Lower leg skin (tissue), 4 donors: ENCODE measurements around the gene CTSS. TPM values are rescaled to one million over a fixed set of nuclear protein-coding genes. Genes with fewer than 3 reads are reported as not detected.
"Not testable (repeated sequence)": the region's sequence is repeated elsewhere in the genome, so short reads cannot be mapped to it uniquely, and the experiment has no call there.

Source experiments
- DNase-seq, 2 donors: peaks; one replicate each; pipeline ENCODE4 v3.0.0-alpha.2; 2019; ENCODE audit warnings: low spot score in 2 of 2
- H3K4me3 ChIP-seq: fragments of 200-600 bp; sonication (generic); 2 replicates; pipeline ENCODE4 v1.5.1; 2017; ENCODE audit warnings: mild to moderate bottlenecking, low read depth; ENCODE audit not compliant: poor library complexity, severe bottlenecking
- POLR2A ChIP-seq, 2 donors: fragments of 450-650 bp; IDR thresholded peaks; one replicate each; pipeline ENCODE4 v1.6.1; 2016 to 2017; ENCODE audit warnings: antibody characterized with exemption in 2 of 2, mild to moderate bottlenecking in 1 of 2, moderate library complexity in 1 of 2
- WGBS, 2 donors: methylation state at CpG; one replicate each; pipeline ENCODE4 v1.1.5; 2018; 5-methylcytosine and 5-hydroxymethylcytosine counted together
- intact Hi-C: fragments of 100-400 bp; cut with DNase I; formaldehyde crosslinking; loops from one replicate; pipeline ENCODE4 v1.15.0; 2023; ENCODE audit warnings: low total_unique reads
- total RNA-seq, 4 donors: library from RNA; depleted of rRNA; stranded (reverse); fragments of >200 nt; gene quantifications; one replicate each; pipeline ENCODE4 v1.1.0, GENCODE V29; 2016
- TF ChIP-seq, protein P1 (sequence below), 3 donors: fragments of 450-650 bp; IDR thresholded peaks; one replicate each; pipeline ENCODE4 v1.5.1; 2016; ENCODE audit warnings: antibody characterized with exemption in 3 of 3, mild to moderate bottlenecking in 3 of 3, moderate library complexity in 2 of 3

CTSS gene
- total RNA-seq, 4 donors from 2014 or later: 11.4 to 33.4 (median 19.9) TPM

DNA sequence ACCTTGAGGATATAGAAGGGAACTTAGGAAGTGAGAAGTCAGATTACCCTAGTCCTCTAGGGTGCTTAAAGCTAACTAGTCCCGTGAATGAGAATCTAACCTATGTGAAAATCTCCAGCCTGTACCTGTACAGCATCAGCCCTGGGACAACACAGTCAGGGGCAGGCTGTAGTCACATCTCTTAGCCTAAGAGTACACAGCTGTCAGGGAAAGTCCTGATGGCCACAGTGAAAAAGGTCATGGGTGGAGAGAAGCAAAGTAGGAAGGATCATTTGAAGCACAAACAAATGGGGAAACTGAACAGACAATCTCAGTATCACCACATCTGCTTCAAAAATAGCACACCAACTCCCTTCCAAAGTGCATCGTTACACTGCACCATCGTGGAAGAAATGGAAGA, 30.8 kb upstream of the CTSS start:
- TF ChIP-seq, protein P1, sequence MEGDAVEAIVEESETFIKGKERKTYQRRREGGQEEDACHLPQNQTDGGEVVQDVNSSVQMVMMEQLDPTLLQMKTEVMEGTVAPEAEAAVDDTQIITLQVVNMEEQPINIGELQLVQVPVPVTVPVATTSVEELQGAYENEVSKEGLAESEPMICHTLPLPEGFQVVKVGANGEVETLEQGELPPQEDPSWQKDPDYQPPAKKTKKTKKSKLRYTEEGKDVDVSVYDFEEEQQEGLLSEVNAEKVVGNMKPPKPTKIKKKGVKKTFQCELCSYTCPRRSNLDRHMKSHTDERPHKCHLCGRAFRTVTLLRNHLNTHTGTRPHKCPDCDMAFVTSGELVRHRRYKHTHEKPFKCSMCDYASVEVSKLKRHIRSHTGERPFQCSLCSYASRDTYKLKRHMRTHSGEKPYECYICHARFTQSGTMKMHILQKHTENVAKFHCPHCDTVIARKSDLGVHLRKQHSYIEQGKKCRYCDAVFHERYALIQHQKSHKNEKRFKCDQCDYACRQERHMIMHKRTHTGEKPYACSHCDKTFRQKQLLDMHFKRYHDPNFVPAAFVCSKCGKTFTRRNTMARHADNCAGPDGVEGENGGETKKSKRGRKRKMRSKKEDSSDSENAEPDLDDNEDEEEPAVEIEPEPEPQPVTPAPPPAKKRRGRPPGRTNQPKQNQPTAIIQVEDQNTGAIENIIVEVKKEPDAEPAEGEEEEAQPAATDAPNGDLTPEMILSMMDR (IDR thresholded peaks at IDR 0.05): no peak
- no peak for TF ChIP-seq POLR2A (IDR thresholded peaks at IDR 0.05)
- 79 to 81% methylated on average over 3 of the region's 3 CpGs for WGBS, 2 donors
- no peak for DNase-seq
- intact Hi-C loops: no loop called here
- H3K4me3 ChIP-seq: no peak overlapping the region

DNA sequence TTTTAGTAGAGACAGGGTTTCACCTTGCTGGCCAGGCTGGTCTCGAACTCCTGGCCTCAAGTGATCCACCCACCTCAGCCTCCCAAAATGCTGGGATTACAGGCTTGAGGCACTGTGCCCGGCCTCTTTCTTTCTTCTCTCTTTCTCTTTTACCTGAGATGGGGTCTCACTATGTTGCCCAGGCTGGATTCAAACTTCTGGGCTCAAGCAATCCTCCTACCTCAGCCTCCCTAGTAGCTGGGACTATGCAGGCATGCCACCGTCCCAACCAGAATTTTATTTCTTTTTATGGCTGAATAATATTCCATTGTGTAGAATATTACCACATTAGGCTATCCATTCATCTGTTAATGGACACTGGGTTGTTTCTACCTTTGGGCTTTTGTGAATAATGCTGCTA, 28.2 kb upstream of the CTSS start:
- H3K4me3 ChIP-seq, intact Hi-C loops, DNase-seq: not testable (repeated sequence)
- WGBS, 2 donors: 95 to 96% methylated on average over 3 of the region's 3 CpGs

DNA sequence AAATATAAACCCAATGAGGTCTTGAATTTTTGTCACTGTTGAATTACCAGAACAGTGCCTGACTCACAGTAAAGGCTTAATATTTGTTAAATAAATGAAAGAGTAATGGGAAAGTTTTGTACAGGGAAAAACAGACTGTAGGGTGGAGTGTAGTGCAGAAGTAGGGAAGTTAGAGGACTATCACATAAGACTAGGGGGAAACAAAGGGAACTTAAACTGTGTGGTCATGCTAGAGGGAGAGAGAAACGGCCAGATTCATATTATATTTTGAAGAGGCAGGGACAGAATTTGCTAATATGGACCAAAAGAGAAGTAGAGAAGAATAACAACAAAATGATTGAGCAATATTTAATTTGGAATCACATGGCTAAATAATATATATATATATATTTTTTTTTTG, 27.6 kb upstream of the CTSS start:
- H3K4me3 ChIP-seq: no peak overlapping the region
- 60 to 78% methylated on average over 1 of the region's 1 CpG for WGBS, 2 donors
- TF ChIP-seq, protein P1 (IDR thresholded peaks at IDR 0.05): no peak
- TF ChIP-seq POLR2A (IDR thresholded peaks at IDR 0.05): no peak
- no peak for DNase-seq
- intact Hi-C loops: no loop called here

DNA sequence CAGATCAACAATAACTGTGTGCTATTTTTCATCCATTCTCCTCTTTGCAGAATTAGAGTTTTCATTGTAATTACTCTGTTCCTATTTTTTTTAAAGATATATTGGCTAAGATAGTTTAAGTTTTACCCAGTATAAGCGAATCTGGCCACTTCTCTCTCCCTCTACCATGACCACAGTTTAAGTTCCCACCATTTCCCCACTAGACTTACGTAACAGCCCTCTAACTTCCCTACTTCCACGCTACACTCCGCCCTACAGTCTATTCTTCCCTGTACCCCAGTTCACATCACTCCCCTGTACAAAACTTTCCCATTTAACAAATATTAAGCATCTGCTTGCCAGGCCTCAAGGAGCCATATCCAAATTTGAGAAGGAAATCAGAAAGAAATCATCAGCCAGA, 26.0 kb upstream of the CTSS start:
- no peak for DNase-seq
- intact Hi-C loops: no loop called here
- WGBS, 2 donors: 92 to 95% methylated on average over 4 of the region's 4 CpGs
- no peak overlapping the region for H3K4me3 ChIP-seq
- no peak for TF ChIP-seq POLR2A (IDR thresholded peaks at IDR 0.05)
- TF ChIP-seq, protein P1 (IDR thresholded peaks at IDR 0.05): no peak

DNA sequence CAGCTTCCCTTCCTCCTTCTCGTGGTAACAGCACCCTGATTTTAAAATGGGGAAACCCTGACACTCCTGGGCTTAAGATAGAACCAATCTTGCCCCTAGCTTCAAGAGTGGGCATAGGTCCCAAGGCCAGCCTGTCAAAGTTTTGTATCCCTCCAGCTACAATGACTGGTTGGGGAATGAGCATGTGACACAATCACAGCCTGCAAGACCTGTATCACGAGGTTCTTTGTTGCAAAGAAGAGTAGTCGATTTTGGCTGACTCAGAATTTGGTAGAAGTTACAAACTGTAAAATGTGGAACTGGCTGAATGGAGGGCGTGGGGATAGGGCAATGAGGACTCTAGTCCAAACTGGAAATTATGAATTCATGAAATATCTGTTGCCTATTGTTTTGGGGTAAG, 23.8 kb upstream of the CTSS start:
- no peak overlapping the region for H3K4me3 ChIP-seq

DNA sequence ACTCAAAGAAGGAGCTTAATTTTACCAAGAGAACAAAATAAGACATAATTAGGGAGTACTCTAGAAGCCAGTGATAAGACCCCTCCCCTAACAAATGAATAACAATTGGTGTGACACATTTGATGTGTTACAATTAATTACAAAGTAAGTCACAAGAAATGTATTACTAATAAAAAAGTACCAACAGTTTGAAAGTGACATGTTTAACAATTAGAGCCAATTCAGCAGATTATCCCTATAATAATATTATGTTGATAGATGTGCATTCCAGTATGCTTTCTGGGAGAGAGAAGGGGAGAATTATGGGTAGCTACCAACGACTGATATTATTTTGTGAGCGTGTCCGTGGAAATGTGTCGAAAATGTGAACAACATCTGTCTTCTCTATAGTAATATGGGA, 23.4 kb upstream of the CTSS start:
- TF ChIP-seq, protein P1 (IDR thresholded peaks at IDR 0.05): no peak
- TF ChIP-seq POLR2A (IDR thresholded peaks at IDR 0.05): no peak
- 66 to 71% methylated on average over 4 of the region's 4 CpGs for WGBS, 2 donors
- intact Hi-C loops: no loop called here
- H3K4me3 ChIP-seq: no peak overlapping the region
- DNase-seq: no peak

More for the DNA sequence above, 23.8 kb upstream of the CTSS start:
- WGBS, 2 donors: 39 to 64% methylated on average over 4 of the region's 4 CpGs
- intact Hi-C loops: no loop called here
- TF ChIP-seq POLR2A (IDR thresholded peaks at IDR 0.05): no peak
- TF ChIP-seq, protein P1 (IDR thresholded peaks at IDR 0.05): no peak
- DNase-seq: peak in 1 of 2 donors; percentile 29
